Iris pigment epithelial cell (primary cell): ENCODE results near the gene MTG2.

Source experiments
- DNase-seq: peaks from one replicate; pipeline ENCODE4 v3.0.0-alpha.2; 2011; ENCODE audit warnings: low read depth

The MTG2 gene

GRCh38 chr20:62206388-62206775 lies 23.6 kb downstream of the MTG2 start:
- no peak for DNase-seq

GRCh38 chr20:62208061-62208794 lies 25.4 kb downstream of the MTG2 start:
- no peak for DNase-seq

- no peak for DNase-seq
These were observed 26.2 kb downstream of the MTG2 start for GRCh38 chr20:62208795-62209755.

DNA sequence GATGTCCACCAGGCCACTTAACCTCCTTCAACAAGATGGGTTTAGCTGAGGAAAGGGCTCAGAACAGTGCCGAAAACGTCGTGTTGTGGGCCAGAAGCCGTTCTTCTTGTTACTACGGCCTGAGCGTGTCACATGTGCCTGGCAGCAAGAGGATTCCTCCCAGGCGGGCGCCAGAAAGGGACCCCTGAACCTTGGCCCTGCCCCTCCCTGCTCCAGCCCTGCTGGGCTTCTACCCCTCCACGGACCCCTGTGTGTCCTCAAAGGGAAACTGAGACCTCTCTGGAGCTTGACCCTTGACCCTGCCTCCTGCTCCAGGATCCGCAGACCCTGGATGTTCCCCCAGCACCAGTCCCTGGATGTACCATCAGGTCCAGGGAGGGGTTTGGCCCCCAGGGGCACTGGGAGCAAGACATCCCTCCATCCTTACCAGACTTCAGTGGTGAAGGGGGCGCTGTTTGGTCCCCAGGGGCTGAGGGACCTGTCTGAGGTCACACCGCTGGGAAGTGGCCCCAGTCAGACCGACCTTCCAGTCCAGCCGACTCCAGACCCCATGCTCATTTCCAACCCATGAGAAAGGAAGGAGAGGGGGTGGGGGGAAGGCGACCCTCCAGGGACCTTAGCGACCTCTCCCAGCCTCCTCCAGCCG lies 27.1 kb downstream of the MTG2 start:
- DNase-seq = no peak

GRCh38 chr20:62210496-62210855 lies 27.6 kb downstream of the MTG2 start:
- no peak for DNase-seq

DNA sequence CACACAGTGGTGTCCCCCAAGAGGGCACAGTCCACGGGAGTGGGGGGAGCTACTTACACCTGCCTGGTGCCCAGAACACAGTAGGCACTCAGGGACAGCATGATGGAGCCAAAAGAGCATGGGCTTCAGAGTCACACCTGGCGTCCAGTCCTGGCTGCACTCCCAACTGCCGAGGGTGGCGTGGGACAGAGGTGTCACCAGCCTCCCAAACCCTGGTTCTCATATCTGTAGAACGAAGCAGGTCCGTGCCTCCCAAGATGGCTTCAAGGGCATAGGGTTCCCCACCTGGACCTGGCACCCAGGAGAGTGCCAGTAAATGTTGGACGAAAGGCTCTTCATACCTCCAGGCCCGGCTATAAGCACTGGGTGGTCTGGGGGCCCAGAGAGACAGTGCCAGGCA lies 28.4 kb downstream of the MTG2 start:
- no peak for DNase-seq

GRCh38 chr20:62211769-62212288 lies 29.0 kb downstream of the MTG2 start:
- no peak for DNase-seq

DNA sequence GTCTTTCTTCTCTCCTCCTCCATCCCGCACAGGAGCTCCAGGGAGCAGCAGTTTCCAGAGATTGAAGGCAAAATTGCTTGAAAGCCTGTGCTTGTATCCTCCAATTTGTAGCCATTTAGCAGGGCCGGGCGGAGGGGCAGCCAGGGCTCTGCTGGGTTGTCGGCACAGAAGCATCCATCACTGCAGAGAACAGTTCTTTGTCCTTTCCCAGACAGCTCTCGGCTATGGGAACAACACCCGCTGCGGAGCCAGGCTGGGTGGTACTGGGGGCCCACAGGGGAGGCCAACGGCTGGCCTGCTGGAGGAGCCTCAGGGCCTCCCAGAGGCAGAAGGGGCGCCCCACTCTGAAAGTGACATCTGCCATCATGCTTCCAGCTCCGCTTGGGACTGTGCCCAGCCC lies 29.5 kb downstream of the MTG2 start:
- DNase-seq = no peak

- no peak for DNase-seq
These were observed 31.2 kb downstream of the MTG2 start for GRCh38 chr20:62214067-62214466.

GRCh38 chr20:62215020-62215990 lies 32.5 kb downstream of the MTG2 start:
- DNase-seq = no peak

GRCh38 chr20:62215991-62216635 lies 33.3 kb downstream of the MTG2 start:
- no peak for DNase-seq

GRCh38 chr20:62216636-62217566 lies 34.1 kb downstream of the MTG2 start:
- no peak for DNase-seq

- DNase-seq = no peak
These were observed 35.3 kb downstream of the MTG2 start for GRCh38 chr20:62217913-62218773.

GRCh38 chr20:62219101-62219991 lies 36.5 kb downstream of the MTG2 start:
- peak; percentile 23 for DNase-seq

DNA sequence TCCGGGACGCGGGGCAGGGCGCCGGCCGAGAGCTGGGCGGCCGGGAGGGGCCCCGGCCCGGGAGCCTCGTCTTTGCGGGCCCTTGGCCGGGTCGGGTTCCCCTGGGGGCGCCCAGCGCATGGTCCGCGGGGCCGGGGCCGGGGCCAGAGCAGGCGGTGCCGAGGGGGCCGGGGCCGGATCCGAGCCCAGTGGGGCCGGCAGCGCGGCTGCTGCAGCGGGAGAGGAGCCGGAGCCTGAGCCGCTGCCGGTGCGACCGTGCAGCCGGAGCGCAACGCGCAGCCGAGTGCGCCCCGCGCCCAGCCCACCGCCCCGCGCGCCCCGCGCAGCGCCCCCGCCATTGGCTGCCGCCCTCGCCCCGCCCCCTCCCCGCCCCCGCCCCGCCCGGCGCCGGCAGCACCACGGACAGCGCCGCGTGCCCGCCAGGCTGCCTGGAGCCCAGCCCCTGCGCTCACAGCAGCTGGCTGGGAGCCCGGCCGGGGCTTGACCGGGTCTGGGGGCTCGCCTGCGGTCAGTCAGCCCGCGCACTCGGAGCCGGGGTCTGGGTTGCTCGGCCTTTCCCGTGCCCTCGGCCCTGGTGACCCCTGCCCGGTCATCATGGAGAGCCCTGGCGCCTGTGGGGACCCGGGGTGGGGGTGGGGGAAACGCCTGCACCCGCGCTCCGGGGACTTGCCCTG lies 37.3 kb downstream of the MTG2 start, which contains the start of gene HRH3:
Gene HRH3 (minus strand): TSS at position 287 of the 674 bp plus-strand sequence. CDS start 308 bp downstream, outside the sequence.
- DNase-seq = no peak

GRCh38 chr20:62220666-62221568 lies 38.1 kb downstream of the MTG2 start:
- no peak for DNase-seq
